Upper lobe of left lung (tissue), 6 donors: ENCODE data around the gene ACAA1. TPM values are rescaled to one million over a fixed set of nuclear protein-coding genes. Genes with fewer than 3 reads are reported as not detected.

ENCODE experiments used
- ATAC-seq, 2 donors: fragments of 200-7000 bp; cut with Tn5 transposase; one replicate each; pipeline ENCODE4 v1.9.1; 2022; ENCODE audit warnings: mild to moderate bottlenecking in 2 of 2, moderate library complexity in 2 of 2; ENCODE audit not compliant: low FRiP score in 2 of 2
- DNase-seq, 2 donors: peaks; one replicate each; pipeline ENCODE4 v3.0.0-alpha.2; 2019 to 2020
- H3K27ac ChIP-seq, 4 donors: fragments of 200-600 bp; sonication (generic); one replicate each; pipeline ENCODE4 v1.5.1; 2016 to 2019
- H3K27me3 ChIP-seq, 4 donors: fragments of 200-600 bp; sonication (generic); one replicate each; pipeline ENCODE4 v1.5.1; 2017 to 2019
- H3K36me3 ChIP-seq, 4 donors: fragments of 200-600 bp; sonication (generic); one replicate each; pipeline ENCODE4 v1.5.1; 2016 to 2019
- H3K4me1 ChIP-seq, 4 donors: fragments of 200-600 bp; sonication (generic); one replicate each; pipeline ENCODE4 v1.5.1; 2018 to 2019
- H3K4me3 ChIP-seq, 4 donors: fragments of 200-600 bp; sonication (generic); one replicate each; pipeline ENCODE4 v1.5.1; 2017 to 2019; ENCODE audit warnings: mild to moderate bottlenecking in 2 of 4, moderate library complexity in 1 of 4
- H3K9me3 ChIP-seq, 4 donors: fragments of 200-600 bp; sonication (generic); one replicate each; pipeline ENCODE4 v1.5.1; 2018 to 2019
- EP300 ChIP-seq, 4 donors: sonication (generic); formaldehyde crosslinking; IDR thresholded peaks; one replicate each; pipeline ENCODE4 v1.5.1; 2017; ENCODE audit warnings: antibody characterized with exemption in 4 of 4, control low read depth in 2 of 4
- POLR2A ChIP-seq, 4 donors: fragments of 450-650 bp; IDR thresholded peaks; one replicate each; pipeline ENCODE4 v1.5.1; 2016 to 2017; ENCODE audit warnings: antibody characterized with exemption in 4 of 4, mild to moderate bottlenecking in 2 of 4
- POLR2AphosphoS5 ChIP-seq, 2 donors: sonication (generic); formaldehyde crosslinking; IDR thresholded peaks; one replicate each; pipeline ENCODE4 v1.5.1; 2017; ENCODE audit warnings: antibody characterized with exemption in 2 of 2
- WGBS, 2 donors: methylation state at CpG; one replicate each; pipeline ENCODE4 v1.1.5; 2017 to 2018; 5-methylcytosine and 5-hydroxymethylcytosine counted together
- total RNA-seq, 6 donors: library from RNA; depleted of rRNA in 4 of 6; stranded (reverse); fragments of >200 nt in 4 of 6; gene quantifications; one replicate each; pipeline versions ENCODE4 v1.1.0 to v1.2.1, GENCODE V29; 2016 to 2021
- TF ChIP-seq, protein P1 (sequence below), 6 experiments: fragments of 450-650 bp in 4 of 6; fragments of 200-600 bp in 2 of 6; sonication (generic) in 2 of 6; IDR thresholded peaks; one replicate each; pipeline ENCODE4 v1.5.1; 2016 to 2019; ENCODE audit warnings: antibody characterized with exemption in 6 of 6
- donor health status: DM: no; HTN: no; CAD: no; lungs with moderate emphysema.
- donor health status: DM: no; HTN: yes; CAD: no; lungs with severe emphysema.

ACAA1 gene
- total RNA-seq, 6 donors from 2014 or later: 67.1 to 170 (median 116) TPM

DNA sequence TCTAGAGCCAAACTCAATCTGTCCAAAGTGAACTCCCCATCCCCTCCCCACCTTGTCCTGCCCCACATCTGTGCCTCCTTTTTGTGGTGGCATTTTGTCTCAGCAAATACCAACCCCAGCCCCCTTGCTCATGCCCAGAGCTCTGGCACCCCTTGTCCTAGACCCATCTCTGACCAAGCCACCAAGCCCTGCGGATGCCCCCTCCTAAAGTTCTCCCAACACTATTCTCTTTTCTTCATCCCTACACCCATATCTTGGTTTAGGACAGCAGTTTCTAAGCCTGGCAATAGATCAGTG, 17.7 kb downstream of the ACAA1 start:
- Histone ChIP-seq H3K4me1 (no peaks in the 10 kb centered on the region), H3K9me3 (no peaks in the 10 kb centered on the region), H3K4me3 (no peak overlapping the region), H3K36me3 (peaks cover 16 to 50% (median 39%) of the 10 kb centered on the region in 4 donors), H3K27me3 (no peaks in the 10 kb centered on the region), H3K27ac (no peak overlapping the region)
- 100% methylated on average over 1 of the region's 1 CpG for WGBS, 2 donors
- no peak for ATAC-seq
- DNase-seq: no peak
- TF ChIP-seq POLR2AphosphoS5 (IDR thresholded peaks at IDR 0.05) (no peak), POLR2A (IDR thresholded peaks at IDR 0.05) (no peak), EP300 (IDR thresholded peaks at IDR 0.05) (no peak)
- TF ChIP-seq, protein P1, sequence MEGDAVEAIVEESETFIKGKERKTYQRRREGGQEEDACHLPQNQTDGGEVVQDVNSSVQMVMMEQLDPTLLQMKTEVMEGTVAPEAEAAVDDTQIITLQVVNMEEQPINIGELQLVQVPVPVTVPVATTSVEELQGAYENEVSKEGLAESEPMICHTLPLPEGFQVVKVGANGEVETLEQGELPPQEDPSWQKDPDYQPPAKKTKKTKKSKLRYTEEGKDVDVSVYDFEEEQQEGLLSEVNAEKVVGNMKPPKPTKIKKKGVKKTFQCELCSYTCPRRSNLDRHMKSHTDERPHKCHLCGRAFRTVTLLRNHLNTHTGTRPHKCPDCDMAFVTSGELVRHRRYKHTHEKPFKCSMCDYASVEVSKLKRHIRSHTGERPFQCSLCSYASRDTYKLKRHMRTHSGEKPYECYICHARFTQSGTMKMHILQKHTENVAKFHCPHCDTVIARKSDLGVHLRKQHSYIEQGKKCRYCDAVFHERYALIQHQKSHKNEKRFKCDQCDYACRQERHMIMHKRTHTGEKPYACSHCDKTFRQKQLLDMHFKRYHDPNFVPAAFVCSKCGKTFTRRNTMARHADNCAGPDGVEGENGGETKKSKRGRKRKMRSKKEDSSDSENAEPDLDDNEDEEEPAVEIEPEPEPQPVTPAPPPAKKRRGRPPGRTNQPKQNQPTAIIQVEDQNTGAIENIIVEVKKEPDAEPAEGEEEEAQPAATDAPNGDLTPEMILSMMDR (IDR thresholded peaks at IDR 0.05): no peak

DNA sequence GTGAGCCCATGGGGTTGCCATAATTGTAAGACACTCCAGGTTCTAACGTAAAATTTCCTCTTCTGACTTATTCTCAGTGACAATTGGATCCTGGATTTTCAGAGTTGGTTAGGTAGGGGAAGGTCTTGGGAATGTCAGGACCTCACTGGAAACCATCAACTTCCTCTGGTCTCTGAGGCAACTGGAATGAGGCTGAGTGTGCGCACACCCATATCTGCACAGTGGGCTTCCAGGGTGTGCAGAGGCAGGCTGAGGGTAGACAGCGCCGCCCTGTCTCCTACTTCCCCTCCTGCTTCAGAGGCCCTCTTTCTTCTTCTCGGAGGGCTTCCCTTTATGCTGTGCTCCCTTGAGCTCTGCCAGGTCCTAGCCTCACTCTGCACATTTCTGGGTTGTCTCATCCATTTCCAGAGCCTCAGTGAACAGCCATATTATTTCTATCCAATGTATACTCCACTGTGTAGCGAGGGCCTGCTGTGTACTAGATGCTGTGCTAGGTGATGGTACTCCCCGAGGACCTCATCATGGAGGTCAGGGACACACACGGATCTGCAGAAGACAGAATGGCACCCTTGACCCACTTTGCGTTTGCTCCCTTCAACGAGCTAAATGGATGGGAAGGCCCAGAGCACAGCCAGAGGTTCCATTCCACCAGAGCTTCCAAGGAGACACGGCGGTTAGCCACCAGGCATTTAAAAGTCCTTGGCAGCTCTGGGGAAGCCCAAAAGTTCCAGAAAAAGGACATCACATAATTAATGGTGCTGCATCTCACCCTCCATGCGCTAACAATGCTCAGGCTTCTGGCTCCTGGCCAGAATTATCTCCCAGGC, 18.3 kb downstream of the ACAA1 start:
- DNase-seq (no peak), ATAC-seq (no peak)
- 89 to 90% methylated on average over 10 to 13 of the region's 13 CpGs for WGBS, 2 donors
- TF ChIP-seq EP300 (IDR thresholded peaks at IDR 0.05) (no peak), POLR2A (IDR thresholded peaks at IDR 0.05) (no peak), POLR2AphosphoS5 (IDR thresholded peaks at IDR 0.05) (no peak)
- TF ChIP-seq, protein P1 (IDR thresholded peaks at IDR 0.05): no peak
- H3K4me3 ChIP-seq: no peak overlapping the region
- H3K36me3 ChIP-seq: peaks cover 10 to 44% (median 35%) of the 10 kb centered on the region in 4 donors
- no peaks in the 10 kb centered on the region for H3K9me3 ChIP-seq
- H3K27ac ChIP-seq: no peak overlapping the region
- H3K27me3 ChIP-seq: no peaks in the 10 kb centered on the region
- H3K4me1 ChIP-seq: no peaks in the 10 kb centered on the region

DNA sequence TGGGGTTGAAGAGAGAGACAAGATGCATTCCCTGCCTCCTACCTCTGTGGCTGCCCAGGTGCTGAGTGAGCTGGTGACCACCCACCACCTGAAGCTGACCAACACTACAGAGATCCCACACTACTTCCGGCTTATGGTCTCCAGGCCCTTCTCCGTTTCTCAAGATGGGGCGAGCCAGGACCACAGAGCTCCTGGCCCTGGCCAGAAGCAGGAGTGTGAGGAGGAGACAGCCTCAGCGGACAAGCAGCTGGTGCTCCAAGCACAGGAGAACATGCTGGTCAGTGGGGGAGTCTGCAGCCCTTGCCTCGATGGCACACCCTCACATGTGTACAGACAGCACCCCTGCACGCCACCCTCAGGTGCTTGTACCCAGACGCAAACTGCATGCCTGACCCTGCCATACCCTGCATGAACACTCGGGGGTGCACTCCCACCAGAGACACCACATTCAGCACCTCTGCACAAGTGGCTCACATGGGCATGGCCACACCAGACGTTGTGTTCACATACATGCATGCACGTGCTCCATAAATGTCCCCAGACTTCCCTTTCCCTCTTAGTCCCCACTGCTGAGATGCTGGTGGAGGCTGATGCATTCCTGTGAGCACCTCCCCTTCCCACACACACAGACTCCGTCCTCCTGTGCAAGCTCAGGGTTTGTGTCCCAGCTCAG, 19.0 kb downstream of the ACAA1 start:
- Histone ChIP-seq H3K27me3 (no peaks in the 10 kb centered on the region), H3K4me3 (no peak overlapping the region), H3K36me3 (peaks cover 5 to 37% (median 30%) of the 10 kb centered on the region in 4 donors), H3K27ac (peak overlapping the region in 1 of 4 donors; percentile 2), H3K4me1 (no peaks in the 10 kb centered on the region), H3K9me3 (no peaks in the 10 kb centered on the region)
- ATAC-seq: peak; percentile 79 to 86
- TF ChIP-seq POLR2AphosphoS5 (IDR thresholded peaks at IDR 0.05): no peak
- TF ChIP-seq, protein P1 (IDR thresholded peaks at IDR 0.05): peak; percentile 68 to 93 (median 86)
- peak in 1 of 4 donors; percentile 5 for TF ChIP-seq POLR2A (IDR thresholded peaks at IDR 0.05)
- no peak for TF ChIP-seq EP300 (IDR thresholded peaks at IDR 0.05)
- WGBS, 2 donors: 53 to 62% methylated on average over 8 to 11 of the region's 11 CpGs
- DNase-seq: peak in 1 of 2 donors; percentile 86

DNA sequence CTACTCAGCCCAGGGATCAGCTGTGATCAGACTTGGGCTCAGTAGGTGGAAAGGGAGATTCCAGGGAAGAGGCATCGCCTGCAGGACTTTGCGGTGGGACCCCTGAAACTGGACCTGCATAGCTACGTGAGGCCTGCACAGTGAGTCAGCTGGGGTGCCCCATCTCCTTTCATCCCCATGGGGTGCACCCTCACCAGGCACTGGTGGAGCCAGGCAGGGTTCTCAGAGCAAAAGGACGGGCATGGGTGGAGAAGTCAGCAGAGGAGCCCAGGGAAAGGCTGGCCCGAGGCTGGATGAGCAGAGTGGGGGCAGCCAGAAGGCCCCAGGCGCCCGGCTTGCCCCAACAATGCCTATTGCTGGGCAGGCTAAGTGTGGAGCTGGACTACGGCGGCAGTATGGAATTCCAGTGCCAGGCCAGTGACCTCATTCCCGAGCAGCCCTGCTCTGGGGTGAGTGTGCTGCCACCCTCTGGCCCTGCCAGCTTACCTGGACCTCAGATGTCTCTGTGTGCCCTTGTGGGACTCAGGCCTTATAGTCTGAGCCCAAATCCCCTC, 19.7 kb downstream of the ACAA1 start:
- WGBS, 2 donors: 95% methylated on average over 10 of the region's 10 CpGs; no CpG with 5 or more reads in 1 of the 2 donors
- peak; percentile 35 to 76 for ATAC-seq

More for the DNA sequence above, 19.7 kb downstream of the ACAA1 start:
- Histone ChIP-seq H3K9me3 (no peaks in the 10 kb centered on the region), H3K4me3 (no peak overlapping the region), H3K27ac (no peak overlapping the region), H3K36me3 (peaks cover 0 to 31% (median 23%) of the 10 kb centered on the region in 4 donors), H3K27me3 (no peaks in the 10 kb centered on the region), H3K4me1 (no peaks in the 10 kb centered on the region)
- no peak for TF ChIP-seq POLR2AphosphoS5 (IDR thresholded peaks at IDR 0.05)
- TF ChIP-seq EP300 (IDR thresholded peaks at IDR 0.05): no peak
- TF ChIP-seq, protein P1 (IDR thresholded peaks at IDR 0.05): no peak
- TF ChIP-seq POLR2A (IDR thresholded peaks at IDR 0.05): no peak
- DNase-seq: peak in 1 of 2 donors; percentile 72
